HG03095 (cell line): ENCODE measurements around the gene PHF13.

ENCODE experiments used
- ATAC-seq: cut with Tn5 transposase; IDR thresholded peaks from one replicate; pipeline ENCODE4 v1.9.1; 2021; ENCODE audit warnings: moderate library complexity; ENCODE audit not compliant: unreplicated experiment

PHF13 gene

DNA sequence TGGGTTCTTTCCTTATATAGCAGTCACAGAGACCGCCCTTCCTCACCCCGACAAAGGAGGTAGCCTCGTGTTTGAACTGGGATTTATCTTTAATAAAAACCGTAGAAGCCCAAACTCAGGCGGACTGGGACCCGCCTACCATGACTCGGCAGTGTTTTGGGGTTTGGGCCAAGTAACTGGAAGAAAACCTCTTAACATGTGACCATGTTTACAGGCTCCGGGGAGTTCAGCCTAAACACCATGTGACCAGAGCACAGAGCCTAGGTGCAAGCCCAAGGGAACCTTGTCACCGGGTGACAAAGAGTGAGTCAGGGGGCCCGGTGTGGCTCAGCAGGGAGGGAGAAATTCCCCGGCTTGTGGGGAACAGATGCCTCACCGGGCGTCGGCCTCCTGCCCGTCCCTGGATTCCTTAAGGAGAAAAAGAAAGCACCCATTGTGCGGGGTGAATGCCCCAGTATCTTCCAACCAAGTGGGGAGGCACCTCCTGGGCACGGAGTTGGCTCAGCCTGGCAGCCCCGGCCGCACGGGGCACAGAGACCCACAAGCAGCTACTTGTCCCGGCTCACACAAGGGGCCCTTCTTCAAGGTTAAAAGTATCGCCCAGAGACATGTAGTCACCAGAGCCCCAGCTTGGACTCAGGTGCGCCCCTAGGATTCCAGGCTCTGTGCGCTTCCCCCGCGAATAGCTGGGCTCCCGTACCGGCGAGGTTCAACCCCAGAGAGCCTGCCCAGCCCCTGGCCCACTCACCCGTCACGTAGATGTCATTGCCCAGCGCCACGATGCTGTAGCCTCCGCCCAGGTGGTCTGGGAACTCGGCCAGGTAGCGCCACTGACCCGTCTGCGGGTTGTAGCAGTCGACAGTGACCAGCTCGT, 12.2 kb upstream of the PHF13 start:
- peak; percentile 26 for ATAC-seq

DNA sequence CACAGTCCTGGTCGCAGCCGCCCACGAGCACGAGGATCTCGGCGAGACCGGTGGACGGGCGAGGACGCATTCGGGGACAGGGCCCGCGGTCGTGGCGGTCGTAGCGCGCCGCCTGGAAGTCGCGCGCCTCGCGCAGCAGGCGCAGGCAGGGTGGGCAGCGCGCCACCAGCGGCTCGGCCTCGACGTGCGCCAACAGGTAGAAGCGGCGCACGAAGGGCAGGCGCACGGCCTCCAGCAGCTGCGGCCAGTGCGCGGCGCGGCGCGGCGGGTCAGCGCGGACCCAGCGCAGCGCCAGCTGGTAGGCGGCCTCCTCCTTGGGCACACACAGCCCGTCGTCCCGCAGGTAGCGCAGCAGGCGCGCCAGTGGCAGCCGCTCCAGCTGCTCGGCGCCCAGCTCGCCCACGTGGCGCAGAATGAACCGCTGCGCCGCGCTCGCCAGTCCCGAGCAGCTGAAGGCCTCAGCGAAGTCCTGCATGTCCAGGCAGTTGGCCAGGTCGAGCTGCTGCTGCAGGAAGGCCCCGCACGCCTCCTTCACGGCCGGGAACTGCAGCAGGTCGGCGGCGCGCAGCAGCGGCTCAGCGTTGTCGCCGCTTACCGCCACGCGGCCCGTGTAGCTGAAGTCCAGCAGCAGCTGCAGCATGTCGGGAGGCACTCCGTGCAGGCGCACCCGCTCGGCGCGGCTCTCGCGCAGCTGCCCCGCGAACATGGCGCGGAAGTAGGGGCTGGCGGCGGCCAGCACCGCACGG, 11.4 kb upstream of the PHF13 start:
- ATAC-seq = peak; percentile 20

DNA sequence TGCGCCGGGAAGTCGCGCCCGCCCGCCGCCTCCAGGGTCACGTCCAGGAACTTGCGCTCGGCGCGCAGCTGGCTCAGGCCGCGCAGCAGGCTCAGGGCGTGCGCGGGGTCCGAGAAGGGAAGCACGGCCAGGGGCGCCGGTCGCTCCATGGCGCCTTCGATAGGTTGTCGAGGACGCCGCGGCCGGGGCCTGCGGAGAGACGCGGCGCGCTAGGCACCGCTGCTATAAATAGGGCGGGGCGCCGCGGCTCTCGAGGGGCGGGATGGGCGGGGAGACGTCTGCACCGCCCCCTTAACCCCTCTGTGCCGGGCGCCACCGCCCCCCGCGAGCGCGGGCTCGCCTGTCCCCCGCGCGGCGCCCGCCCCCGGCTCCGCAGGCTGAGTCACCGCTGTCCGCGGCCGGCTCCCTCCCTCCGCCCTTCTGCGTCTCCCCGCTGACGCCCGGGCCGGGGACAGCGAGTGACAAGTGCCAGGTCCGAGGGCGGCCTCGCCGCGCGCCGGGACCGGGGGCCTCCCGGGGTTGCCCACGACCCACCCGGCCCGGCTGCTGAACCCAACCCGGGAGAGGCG, 10.8 kb upstream of the PHF13 start, which contains the start of gene KLHL21:
Gene KLHL21 (minus strand): TSS at position 201 of the 569 bp plus-strand sequence. CDS start 52 bp downstream, at position 149.
- ATAC-seq = peak; percentile 52

DNA sequence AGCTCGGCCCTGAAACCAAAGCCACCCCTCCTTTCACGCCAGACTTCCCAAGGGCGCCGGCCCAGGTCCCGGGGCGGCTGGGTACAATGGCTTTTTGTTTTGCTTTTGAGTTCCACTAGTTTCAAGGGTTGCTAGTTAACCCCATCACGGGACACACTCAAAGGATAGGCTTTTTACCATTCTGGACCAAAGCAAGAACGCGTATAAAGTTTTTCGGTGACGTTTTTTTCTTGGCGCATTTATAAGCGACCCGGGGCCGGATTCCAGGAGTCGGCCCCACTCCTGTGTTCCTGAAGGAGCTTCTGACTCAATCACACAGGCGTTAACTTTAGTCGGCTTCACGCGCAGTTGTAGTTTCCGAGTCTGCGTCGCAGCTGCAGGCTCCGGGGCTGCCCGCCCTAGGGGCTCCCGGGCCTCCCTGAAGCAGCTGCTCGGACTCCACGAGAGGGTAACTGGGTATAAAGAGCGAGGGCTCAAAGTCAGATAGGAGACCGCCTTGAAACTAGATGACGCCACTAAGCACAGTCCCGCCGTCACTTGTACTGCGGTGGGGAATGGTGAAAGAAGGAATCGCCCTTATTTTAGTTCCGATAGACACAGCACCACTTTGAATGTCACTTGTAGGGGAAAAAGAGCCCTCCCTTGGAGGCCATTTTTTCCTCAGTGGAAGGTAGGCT, 10.2 kb upstream of the PHF13 start:
- ATAC-seq = peak; percentile 20

DNA sequence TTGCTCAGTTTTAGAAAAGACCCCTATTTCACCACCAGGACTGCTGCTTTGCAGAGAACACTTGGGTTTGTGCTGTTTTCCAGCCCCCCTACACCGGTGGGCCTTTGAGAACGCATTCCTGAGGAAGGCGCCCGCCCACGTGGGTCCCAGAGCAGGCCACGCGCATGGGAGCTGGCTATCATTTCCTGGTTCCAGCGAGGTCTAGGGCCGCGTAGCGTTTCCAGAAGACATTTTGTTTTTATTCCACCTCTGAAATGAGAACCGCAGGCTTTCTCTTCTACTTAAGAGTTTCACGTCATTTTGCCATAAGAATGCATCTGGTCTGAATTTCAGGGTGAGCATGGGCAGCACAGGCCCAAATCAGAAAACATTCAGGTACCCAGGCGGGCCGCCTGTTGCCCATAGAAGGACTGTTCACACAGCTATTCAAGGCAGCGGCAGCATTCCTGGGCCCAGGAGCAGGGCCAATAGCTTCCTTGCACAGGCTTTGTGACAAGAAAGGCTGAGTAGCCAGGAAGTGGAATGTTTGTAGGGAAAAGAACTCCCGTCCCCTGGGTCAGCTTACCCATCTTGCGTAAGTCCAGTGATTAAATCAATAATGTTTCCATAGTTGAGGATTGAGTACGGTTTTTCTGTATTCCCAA, 9.5 kb upstream of the PHF13 start:
- ATAC-seq = no peak

DNA sequence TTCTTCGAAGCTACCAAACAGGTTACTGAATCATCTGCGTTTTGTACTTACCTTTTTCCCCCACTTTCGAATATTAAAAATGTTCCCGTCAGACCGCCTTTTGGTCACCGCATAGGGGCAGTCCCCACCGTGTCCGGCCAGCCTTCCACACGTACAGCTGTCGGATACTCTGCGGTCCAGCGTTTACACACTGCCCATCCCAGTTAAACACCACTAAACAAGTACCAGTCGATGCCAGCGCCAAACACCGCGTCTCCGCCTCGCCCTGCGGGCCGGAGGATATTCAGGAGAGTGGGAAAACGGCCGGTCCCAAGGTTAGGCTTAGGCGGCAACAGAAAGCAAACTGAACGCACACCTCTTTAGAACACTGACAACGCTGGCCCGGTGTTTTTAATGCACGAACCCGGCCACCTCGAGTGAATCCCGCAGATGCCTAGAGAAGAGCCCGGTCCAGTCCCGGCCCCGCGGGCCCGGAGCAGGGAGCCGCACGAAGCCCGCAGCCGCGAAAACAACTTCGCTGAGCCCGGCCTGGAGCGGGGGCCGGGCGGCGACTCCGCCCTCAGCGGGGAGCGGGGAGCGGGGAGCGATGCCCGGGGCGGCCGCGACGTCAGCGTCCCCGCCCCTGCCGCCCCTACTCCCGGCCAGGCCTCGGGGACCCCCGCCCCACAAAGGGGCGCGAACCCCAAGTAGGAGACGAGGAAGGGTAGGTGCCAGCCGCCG, 730 bp upstream of the PHF13 start:
- ATAC-seq = peak; percentile 26

DNA sequence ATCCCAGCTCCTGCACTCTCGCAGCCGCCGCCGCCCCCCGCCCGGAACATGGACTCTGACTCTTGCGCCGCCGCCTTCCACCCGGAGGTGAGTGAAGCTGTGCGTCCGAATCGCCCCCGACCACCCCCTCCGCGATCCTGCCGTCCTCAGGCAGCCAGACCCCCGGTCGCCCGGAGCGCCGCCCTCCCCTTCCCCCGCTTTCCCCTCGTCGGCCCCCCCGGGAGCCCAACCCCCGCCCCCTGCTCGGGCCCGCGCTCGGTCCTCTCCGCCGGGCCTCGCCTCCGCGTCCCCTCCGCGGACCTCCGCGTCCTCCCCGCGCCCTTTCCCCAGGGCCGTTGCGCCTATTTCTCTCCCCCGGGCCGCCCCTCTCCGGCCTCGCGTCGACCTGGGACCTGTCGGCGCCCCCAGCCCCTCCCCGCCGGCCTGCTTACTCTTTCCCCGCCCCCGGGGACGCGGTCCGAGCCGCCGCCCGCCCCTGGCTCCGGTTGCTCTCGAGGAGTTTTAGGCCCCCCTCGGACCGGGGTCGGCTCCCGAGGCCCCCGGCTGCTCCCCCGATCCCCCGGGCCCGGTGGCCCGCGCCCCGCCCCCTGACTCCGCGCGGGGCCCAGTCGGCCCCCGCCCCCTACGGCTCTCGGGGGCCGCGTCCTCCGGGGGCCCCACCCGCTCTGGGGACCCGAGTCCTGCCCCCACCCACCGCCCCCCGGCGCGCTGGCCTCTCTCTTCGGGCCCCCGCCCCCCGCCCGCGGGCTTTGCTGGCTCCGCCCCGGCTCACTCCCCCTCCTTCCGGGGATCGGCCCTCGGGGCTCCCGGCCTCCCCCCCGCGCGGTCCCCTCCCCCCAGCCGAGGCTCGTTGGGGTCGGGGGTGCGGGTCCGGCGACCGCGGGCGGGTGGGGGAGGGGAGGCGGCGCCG, 743 bp downstream of the PHF13 start:
- no peak for ATAC-seq

DNA sequence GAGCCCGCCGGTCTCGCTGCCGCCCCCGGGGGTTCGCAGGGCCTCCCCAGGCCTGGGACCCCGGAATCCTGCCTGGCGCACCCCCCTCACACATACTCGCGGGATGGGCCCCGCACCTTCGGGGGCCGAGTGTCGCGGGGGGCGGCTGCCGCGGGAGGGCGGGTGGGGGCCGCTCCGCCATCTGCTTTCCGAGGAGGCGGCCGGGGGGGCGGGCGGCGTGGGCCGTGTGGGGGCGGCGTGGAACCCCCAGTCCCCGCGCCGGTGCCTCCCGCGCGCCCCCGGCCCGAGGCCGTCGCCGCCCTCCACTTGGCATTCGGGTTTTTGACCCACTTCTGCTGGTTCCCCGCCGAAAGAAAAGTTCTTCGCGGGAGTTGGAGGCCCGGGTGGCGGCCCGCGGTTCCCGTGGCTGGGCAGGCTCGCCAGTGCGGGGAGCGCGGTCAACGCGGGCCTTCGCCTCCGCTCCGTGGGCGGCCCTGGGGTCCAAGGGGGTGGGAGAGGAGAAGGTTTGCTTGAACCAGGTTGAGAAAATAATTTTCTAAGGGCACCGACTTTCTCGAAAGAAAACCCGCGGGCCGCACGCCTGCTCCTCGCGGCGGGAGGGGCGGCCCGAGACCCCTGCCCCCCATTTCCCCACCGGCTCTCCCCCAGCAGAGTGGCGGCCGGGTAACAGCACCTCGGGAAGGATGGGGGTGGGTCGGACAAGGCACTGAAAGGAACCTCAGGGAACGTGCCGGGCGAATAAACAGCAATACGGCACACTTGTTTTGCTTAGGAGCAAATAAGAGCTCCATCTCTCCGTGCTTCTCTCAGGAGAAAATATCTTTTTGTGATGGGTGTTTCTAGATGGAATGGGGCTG, 1.6 kb downstream of the PHF13 start:
- no peak for ATAC-seq

DNA sequence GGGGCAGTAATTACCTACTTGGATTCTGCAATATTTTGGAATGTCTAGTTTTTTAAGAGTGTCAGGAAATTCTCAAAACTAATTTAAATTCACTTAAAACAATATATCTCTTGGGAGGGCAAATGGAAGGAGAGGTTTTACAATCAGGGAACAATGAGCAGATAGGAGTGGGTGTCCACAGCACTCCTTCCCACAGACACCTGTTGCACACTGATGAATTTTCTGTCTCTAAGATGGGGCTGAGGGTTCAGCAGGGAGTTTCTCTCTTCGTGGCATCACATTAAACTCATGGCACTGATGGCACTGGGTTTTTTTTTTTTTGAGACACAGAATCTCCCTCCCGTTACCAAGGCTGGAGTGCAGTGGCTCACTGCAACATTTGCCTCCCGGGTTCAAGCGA, 5.5 kb downstream of the PHF13 start:
- no peak for ATAC-seq

DNA sequence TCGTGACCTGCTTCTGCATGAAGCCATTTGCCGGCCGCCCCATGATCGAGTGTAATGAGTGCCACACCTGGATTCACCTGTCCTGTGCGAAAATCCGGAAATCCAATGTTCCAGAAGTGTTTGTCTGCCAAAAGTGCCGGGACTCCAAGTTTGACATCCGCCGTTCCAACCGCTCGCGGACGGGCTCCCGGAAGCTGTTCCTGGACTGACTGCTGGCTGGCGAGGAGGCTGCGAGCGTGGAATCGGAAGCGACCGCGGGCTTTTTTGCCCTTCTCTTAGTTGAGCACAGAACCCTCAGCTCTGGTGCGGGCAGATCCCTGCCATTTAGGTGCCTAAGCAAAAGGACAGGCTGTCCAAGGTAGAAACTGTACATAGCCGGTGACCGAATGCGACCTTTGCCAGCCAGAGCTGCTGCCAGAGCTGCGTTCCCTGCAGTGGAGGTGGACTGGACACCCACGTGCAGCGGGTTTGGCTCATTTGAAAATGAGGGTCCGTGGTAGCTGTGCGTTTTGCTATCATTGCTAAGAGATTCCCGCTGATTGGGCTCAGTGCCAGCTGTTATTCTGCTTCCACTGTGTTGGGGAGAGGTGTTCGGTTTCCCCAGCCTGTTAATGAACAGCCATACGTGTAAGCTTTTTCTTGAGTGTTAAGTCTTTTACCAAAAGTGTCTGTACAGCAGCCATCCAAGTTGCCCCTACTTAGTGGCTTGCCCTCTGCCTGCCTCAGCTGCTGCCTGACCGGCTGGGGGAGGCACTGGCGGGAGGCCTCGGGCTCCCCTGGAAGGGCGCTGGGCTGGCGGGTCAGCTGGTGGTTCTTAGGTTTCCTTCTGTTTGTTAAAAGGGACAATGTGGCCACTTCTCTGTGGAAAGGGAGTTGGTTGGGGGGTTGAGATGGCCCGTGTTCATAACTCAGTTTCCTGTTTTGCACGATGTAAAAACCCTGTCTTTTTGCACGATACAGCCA, 8.2 kb downstream of the PHF13 start:
- ATAC-seq = no peak

DNA sequence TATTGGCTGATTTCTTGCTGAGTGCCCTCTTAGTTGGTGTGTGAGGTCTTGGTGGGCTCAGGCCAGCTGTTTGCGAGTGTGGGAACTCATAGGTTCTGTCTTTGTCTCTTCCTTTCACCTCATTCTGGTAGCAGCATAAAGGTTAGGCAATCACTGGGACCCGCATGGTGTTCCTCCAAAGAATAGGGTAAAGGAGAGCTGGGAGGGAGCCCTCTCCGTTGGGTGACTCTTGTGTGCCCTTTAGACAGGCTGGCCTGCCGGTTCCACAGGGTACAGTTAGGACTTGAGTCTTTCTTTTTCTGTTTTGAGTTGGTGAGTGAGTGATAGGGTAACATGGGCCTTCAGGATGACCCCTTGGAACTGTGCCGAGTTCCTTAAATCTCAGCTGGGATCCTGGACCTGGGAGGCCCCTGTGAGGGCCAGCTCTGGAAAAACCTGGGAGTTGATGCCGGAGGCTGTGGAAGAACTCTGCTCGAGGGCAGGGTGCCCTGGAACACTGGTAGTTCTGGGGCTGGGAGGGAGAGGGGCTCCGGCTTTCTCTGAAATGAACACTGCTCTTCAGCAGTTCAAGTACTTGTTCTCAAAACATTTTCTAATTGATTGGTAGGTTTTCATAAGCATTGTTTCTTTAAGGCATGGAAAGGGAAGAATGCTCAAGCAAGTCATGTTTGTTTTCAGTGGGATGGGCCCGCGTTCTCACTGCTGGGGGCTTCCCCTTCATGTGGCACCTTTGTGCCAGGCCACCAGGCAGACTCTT, 9.0 kb downstream of the PHF13 start:
- no peak for ATAC-seq

DNA sequence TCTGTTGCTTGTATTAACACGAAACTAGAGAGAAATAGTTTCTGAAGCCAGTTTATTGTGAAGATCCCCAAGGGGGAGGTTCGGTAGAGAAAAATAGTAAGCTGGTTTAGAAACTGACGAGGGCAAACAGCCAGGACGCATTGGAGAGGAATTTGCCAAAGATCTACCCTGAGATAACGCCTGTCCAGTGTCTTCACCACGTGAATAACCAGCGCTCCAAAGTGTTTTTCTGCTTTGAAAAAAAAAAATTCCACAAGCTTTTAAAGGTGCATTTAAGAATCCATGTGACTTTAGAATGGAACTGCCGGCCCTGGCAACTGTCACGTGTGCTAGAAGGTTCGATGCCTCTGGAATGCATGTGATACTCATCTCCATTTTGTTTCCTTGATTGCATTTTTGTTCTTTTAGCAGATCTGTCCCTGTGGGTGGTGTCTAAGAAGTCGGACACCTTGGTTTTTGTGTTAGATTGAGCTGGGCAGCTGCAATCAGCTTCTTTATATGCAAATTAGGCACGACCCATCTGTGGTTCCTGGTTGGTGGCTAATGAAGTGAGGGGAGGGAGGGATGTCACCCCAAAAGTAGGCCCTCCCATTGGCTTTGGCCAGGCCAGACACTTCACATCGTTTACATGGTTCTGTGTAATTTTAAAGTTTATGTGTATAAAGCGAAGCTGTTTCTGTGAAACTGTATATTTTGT, 9.9 kb downstream of the PHF13 start:
- ATAC-seq = no peak

DNA sequence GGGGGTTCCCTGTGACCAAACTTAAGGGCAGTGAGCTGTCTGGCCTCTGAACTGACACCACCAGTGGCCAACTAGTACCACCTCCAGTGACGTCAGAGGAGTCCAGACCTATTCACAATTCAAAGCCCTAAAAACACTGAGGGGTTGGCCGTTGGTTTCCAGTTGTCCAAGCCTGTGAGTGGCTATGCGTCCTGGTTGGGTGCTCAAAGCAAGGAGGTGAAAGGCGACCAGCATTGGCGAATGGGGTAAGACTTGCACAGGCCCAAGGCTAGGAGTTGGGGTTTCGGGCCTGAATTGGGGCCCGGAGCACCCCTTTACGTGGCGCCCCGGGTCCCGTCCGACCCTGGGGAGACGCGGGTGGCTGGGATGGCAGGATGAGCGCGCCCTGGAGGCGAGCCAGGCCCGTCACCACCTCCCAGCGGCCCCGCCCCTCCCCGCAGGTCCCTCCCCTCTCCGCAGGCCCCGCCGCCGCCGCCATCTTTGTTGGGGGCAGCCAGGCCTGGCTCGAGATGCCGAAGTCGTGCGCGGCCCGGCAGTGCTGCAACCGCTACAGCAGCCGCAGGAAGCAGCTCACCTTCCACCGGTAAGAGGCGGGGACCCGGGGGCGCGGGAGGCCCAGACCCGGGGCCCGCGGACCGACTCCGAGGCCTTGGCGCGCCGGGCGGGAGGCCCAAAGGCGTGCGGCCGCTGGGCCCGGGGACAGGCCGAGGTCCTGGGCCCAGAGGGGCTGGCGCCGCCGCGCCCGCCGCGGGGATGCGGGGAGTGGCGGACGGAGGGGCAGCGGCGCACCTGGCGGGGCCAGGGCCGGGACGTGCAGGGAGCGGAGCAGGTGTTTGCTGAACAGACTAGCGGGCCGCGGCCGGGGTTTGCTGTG, 11.4 kb downstream of the PHF13 start, which contains the start of gene THAP3:
Gene THAP3 (plus strand): TSS at position 159 of the 874 bp plus-strand sequence. CDS start 351 bp downstream, at position 510.
- ATAC-seq = peak; percentile 74

DNA sequence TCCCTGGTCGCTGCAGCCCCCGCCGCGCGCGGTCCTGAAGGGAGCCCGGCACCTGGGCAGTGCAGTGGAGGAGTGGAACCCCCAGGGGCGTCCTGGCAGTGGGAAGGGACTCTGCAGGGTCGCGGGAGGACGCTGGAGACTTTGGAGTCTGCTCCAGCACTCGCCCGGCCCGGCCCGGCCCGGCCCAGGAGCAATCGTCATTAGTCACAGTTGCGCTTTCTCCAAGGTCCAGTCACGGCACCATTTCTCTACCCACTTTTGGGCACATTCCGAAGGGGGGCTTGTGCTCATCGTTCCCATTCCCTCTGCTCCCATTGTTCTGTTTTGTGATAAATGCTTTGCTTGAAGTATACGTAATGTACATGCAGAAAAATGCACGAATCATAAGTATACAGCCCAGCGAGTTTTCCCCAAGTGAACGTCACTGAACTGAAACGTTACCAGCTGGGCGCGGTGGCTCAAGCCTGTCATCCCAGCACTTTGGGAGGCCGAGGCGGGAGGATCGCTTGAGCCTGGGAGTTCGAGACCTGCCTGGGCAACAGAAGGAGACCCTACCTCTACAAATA, 12.1 kb downstream of the PHF13 start:
- no peak for ATAC-seq
